Muscle of leg (tissue), 11 donors: ENCODE data around the gene POLA1. TPM values are rescaled to one million over a fixed set of nuclear protein-coding genes. Genes with fewer than 3 reads are reported as not detected.

Experiments used
- DNase-seq: peaks from one replicate; pipeline ENCODE4 v3.0.0; 2013
- H3K27ac ChIP-seq: one replicate; pipeline ENCODE4 v1.5.1; 2013; ENCODE audit warnings: mild to moderate bottlenecking, low read length, control low read depth
- H3K27me3 ChIP-seq: one replicate; pipeline ENCODE4 v1.6.1; 2013; ENCODE audit warnings: low read length; ENCODE audit not compliant: control insufficient read depth, insufficient read depth
- H3K36me3 ChIP-seq: one replicate; pipeline ENCODE4 v1.6.1; 2013; ENCODE audit warnings: low read length; ENCODE audit not compliant: control insufficient read depth, insufficient read depth
- H3K4me1 ChIP-seq: one replicate; pipeline ENCODE4 v1.6.1; 2013; ENCODE audit warnings: low read length; ENCODE audit not compliant: control insufficient read depth, insufficient read depth
- H3K4me3 ChIP-seq: one replicate; pipeline ENCODE4 v1.5.1; 2013; ENCODE audit warnings: low read length, control low read depth
- H3K9me3 ChIP-seq: replicated peaks from 2 replicates; pipeline ENCODE4 v1.6.1; 2013; ENCODE audit warnings: low read depth, low read length; ENCODE audit not compliant: control insufficient read depth
- WGBS: methylation state at CpG from one replicate; pipeline ENCODE4 v1.1.5; 2013; ENCODE audit warnings: missing lambda C conversion rate; ENCODE audit not compliant: insufficient coverage; 5-methylcytosine and 5-hydroxymethylcytosine counted together
- polyA plus RNA-seq, 8 donors: library from polyadenylated mRNA; unstranded; fragments of 120-200 nt; gene quantifications; one replicate each; pipeline versions ENCODE4 v1.2.1 to v1.2.3, GENCODE V29; 2013; ENCODE audit warnings: inconsistent platforms in 1 of 8, low replicate concordance in 1 of 8; ENCODE audit not compliant: insufficient read length in 8 of 8, insufficient read depth in 1 of 8
- total RNA-seq: library from RNA; stranded (reverse); fragments of 120-200 nt; gene quantifications from one replicate; pipeline ENCODE4 v1.2.4, GENCODE V29; 2013

POLA1 gene
- total and polyA plus RNA-seq, 9 donors: 10.9 to 19.9 (median 16.3) TPM

DNA sequence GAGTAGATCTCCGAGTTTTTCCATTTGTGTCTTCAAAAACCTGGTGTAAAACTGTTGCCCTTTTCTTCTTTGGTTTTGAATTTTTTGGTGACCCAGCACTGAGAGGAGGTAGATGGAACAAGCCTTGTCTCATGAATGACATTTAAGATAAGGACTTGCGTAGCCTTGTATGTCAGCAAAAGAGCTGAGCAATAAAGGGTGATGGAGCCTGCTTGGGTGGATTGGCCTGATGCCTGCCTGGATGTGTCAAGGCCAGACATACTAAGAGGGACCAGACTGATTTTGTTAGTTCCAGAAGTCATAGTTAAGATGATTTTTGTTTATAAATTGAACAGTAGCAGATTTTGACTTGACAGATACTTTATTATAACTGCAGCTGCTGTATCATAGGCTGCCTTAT, 134.9 kb downstream of the POLA1 start:
- Histone ChIP-seq H3K4me1 (no peaks in the 10 kb centered on the region), H3K36me3 (peaks cover 6% of the 10 kb centered on the region), H3K27ac (no peak overlapping the region), H3K27me3 (no peaks in the 10 kb centered on the region), H3K9me3 (no peaks in the 10 kb centered on the region), H3K4me3 (no peak overlapping the region)
- no peak for DNase-seq
- whole genome bisulfite sequencing: 86% methylated on average over 2 of the region's 2 CpGs

DNA sequence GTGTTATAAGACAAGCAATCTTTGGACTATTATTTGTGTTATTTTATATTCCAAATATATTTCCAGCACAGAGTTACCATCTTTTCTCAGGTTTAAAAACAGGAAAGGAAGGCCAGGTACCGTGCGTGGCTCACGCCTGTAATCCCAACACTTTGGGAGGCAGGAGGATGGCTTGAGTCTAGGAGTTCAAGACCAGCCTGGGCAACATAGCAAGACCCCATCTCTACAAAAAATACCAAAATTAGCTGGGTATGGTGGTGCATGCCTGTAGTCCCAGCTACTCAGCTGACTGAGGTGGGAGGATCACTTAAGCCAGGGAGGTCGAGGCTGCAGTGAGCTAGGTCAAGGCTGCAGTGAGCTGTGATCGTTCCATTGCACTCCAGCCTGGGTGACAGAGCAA, 140.0 kb downstream of the POLA1 start:
- H3K4me3 ChIP-seq: no peak overlapping the region
- H3K36me3 ChIP-seq: no peaks in the 10 kb centered on the region
- no peak for DNase-seq
- H3K4me1 ChIP-seq: no peaks in the 10 kb centered on the region
- WGBS: 29% methylated on average over 1 of the region's 5 CpGs
- no peaks in the 10 kb centered on the region for H3K27me3 ChIP-seq
- H3K27ac ChIP-seq: no peak overlapping the region
- H3K9me3 ChIP-seq: no peaks in the 10 kb centered on the region

DNA sequence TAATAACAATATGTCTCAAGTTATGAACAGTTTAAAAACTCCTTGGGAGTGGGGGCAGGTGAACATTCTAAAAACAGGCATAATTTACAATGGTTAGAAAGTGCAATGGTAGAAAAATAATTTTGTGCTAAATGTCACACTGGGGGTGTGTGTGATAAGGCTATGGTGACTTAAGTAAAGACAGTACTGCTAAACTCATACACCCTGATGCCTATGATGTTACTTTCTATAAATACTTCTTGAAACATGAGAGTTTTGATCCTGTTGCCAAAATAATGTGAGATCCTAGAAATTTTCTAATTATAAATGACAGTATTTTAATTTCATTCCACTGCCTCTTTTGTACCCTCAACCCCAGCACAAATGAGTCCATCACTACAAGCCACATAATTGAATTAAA, 144.2 kb downstream of the POLA1 start:
- no peak overlapping the region for H3K4me3 ChIP-seq
- no peaks in the 10 kb centered on the region for H3K4me1 ChIP-seq
- no peak overlapping the region for H3K27ac ChIP-seq
- DNase-seq: no peak
- no peaks in the 10 kb centered on the region for H3K9me3 ChIP-seq
- no peaks in the 10 kb centered on the region for H3K36me3 ChIP-seq
- H3K27me3 ChIP-seq: peaks cover 4% of the 10 kb centered on the region

DNA sequence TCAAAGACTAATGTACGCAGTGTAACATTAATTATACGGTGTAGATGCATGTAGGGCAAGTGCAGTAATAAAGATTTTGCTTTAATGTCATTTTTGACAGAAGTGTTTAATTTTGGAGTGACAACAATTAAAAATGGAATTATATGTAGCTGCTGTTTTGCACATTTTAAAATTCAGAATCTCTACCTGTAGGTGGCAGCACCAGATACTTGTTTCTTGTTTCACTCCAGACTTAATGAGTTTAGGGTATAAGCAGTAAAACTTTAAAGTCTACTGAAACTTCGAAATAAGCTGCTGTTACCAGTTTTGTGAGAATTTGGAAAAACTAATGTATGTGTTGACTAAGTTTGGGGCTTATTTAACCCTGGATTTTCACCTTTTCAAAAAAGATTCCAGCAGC, 144.9 kb downstream of the POLA1 start:
- Histone ChIP-seq H3K27me3 (peaks cover 4% of the 10 kb centered on the region), H3K36me3 (no peaks in the 10 kb centered on the region), H3K27ac (no peak overlapping the region), H3K4me3 (no peak overlapping the region), H3K4me1 (no peaks in the 10 kb centered on the region), H3K9me3 (no peaks in the 10 kb centered on the region)
- peak; percentile 60 for DNase-seq
- 57% methylated on average over 1 of the region's 3 CpGs for WGBS

- H3K36me3 ChIP-seq: no peaks in the 10 kb centered on the region
- no peak overlapping the region for H3K4me3 ChIP-seq
- peaks cover 4% of the 10 kb centered on the region for H3K27me3 ChIP-seq
- DNase-seq: no peak
- no peaks in the 10 kb centered on the region for H3K4me1 ChIP-seq
- no peaks in the 10 kb centered on the region for H3K9me3 ChIP-seq
- no peak overlapping the region for H3K27ac ChIP-seq
- WGBS: 80% methylated on average over 1 of the region's 4 CpGs
These were observed 145.6 kb downstream of the POLA1 start for GRCh38 chrX:24839331-24839730.

GRCh38 chrX:24842486-24842885, 148.8 kb downstream of the POLA1 start:
- DNase-seq: peak; percentile 24
- no peaks in the 10 kb centered on the region for H3K4me1 ChIP-seq
- no peaks in the 10 kb centered on the region for H3K9me3 ChIP-seq
- H3K27ac ChIP-seq: no peak overlapping the region
- H3K4me3 ChIP-seq: no peak overlapping the region
- no peaks in the 10 kb centered on the region for H3K36me3 ChIP-seq
- WGBS: 18% methylated on average over 2 of the region's 5 CpGs
- peaks cover 4% of the 10 kb centered on the region for H3K27me3 ChIP-seq

DNA sequence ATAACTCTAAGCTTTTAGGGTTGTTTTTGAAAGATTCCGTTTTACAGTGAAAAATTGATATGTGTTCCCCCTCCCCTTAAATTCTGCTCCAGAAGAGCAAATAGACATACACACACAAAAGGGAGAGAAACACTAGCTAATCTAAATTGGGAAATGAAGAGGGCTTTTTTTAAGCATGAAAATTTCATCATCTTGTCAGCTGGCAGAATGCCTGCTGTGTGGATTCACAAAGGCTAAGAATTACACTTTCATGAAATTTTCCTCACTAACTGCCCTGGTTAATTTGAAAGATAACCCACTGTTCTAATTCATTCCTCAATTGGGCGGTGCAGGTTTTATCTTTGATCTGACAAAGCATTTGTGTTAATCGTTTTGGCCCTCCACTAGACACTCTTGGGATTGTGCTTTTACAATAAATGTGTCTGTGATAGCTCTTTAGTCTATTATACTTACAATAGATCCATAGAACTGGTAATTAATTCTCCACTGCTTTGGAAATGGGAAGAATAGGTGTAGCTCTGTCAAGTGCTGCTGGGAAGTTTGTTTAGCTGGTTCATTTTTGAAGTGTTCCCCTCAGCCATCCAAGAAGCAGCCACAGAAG, 152.9 kb downstream of the POLA1 start:
- no CpG with 5 or more reads among the region's 3 CpGs for whole genome bisulfite sequencing
- H3K9me3 ChIP-seq: no peaks in the 10 kb centered on the region
- no peaks in the 10 kb centered on the region for H3K4me1 ChIP-seq
- DNase-seq: peak; percentile 27
- H3K36me3 ChIP-seq: peaks cover 3% of the 10 kb centered on the region
- H3K27me3 ChIP-seq: peaks cover 8% of the 10 kb centered on the region
- H3K4me3 ChIP-seq: no peak overlapping the region
- H3K27ac ChIP-seq: no peak overlapping the region

GRCh38 chrX:24851289-24851688, 157.6 kb downstream of the POLA1 start:
- WGBS: 74% methylated on average over 6 of the region's 6 CpGs
- H3K4me1 ChIP-seq: no peaks in the 10 kb centered on the region
- peaks cover 5% of the 10 kb centered on the region for H3K36me3 ChIP-seq
- no peak for DNase-seq
- H3K9me3 ChIP-seq: no peaks in the 10 kb centered on the region
- H3K27ac ChIP-seq: no peak overlapping the region
- peaks cover 6% of the 10 kb centered on the region for H3K27me3 ChIP-seq
- no peak overlapping the region for H3K4me3 ChIP-seq

DNA sequence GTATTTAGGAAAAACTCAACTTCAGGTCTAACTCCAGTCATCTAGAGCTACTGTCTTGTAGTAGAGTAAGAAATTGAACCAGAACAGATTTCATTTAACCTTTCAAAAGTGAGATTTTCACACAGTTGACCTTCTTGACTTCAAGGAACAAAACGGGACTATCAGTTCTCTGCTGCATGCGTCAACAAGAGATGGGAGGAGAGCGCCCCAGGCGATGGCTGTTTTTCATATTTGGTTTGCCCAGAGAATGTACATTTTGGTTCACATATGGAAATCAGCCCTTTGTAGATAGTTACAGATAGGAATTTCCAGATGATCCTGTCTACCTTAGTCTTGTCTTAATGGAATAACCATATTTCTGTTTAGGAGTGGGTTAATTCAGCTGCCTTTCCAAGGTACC, 158.1 kb downstream of the POLA1 start:
- H3K4me1 ChIP-seq: no peaks in the 10 kb centered on the region
- H3K9me3 ChIP-seq: no peaks in the 10 kb centered on the region
- H3K36me3 ChIP-seq: peaks cover 5% of the 10 kb centered on the region
- H3K27me3 ChIP-seq: peaks cover 6% of the 10 kb centered on the region
- WGBS: 60% methylated on average over 1 of the region's 4 CpGs
- no peak overlapping the region for H3K27ac ChIP-seq
- no peak for DNase-seq
- no peak overlapping the region for H3K4me3 ChIP-seq

DNA sequence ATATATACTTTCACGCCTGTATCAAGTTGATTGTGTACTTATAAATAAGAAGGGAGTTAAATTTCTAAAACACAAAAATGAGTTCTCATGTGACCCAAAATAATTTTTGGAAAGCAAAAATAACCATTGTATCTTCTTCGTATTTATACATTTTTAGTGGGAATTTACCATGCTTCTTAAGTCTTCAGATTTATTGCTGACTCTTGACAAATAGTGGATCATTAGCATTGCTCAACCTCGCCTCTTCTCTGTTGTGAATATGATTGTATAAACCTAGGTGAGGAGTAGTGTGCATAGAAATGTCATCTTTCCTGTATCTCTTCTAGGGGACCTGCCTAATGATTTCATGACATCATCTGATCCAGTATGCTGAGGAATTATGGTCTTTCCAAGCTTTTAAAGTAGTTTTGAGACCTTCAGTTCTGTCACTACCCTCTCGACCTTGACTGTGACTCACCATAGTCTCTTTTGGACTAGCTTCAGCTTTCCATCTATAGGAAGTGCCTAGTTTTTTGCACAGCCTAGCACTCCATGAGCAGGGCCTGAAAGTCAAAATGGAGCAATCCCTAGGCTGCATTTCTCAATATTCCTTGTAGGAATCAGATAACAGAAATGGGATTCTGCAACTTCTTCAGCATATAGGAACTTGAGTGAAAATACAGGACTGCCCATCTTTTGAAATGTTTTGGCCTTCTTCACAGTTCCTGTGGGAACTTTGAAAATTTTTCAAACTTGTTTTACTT, 164.5 kb downstream of the POLA1 start:
- Histone ChIP-seq H3K27ac (no peak overlapping the region), H3K4me1 (no peaks in the 10 kb centered on the region), H3K4me3 (no peak overlapping the region), H3K27me3 (peaks cover 3% of the 10 kb centered on the region), H3K9me3 (no peaks in the 10 kb centered on the region), H3K36me3 (no peaks in the 10 kb centered on the region)
- whole genome bisulfite sequencing: 45% methylated on average over 1 of the region's 4 CpGs
- DNase-seq: no peak
